PC-3 (cell line): ENCODE measurements around the gene DNMBP. TPM values are rescaled to one million over a fixed set of nuclear protein-coding genes. Genes with fewer than 3 reads are reported as not detected.

Experiments used
- ATAC-seq: fragments of 200-7000 bp; cut with Tn5 transposase; 2 replicates; pipeline ENCODE4 v1.9.1; 2020; ENCODE audit warnings: mild to moderate bottlenecking, moderate library complexity
- BruUV-seq: library from RNA; stranded (reverse); fragments of 400-500 nt; replicated peaks from 2 replicates; lab custom pipeline; 2021; lab: Mats Ljungman, UMichigan
- CTCF ChIA-PET: fragments of 300-600 bp; sonication (Branson Sonifier 250); formaldehyde crosslinking; loops from one replicate; lab custom pipeline; 2022; ENCODE audit warnings: antibody characterized with exemption; lab: Charles Lee
- POLR2A ChIA-PET: fragments of 300-600 bp; sonication (Branson Sonifier 250); formaldehyde crosslinking; loops from one replicate; lab custom pipeline; 2022; ENCODE audit warnings: antibody characterized with exemption; ENCODE audit not compliant: unreplicated experiment; lab: Charles Lee
- DNase-seq: peaks from one replicate; pipeline ENCODE4 v3.0.0-alpha.2; 2015
- H2AFZ ChIP-seq: fragments of 300-600 bp; sonication (generic); 2 replicates; pipeline ENCODE4 v1.6.0; 2016; ENCODE audit warnings: antibody characterized with exemption, low read length
- H3F3A ChIP-seq: fragments of 300-600 bp; sonication (generic); one replicate; pipeline ENCODE4 v1.6.0; 2017; ENCODE audit warnings: antibody characterized with exemption, low read length, control low read depth, mild to moderate bottlenecking; ENCODE audit not compliant: unreplicated experiment
- H3K27ac ChIP-seq: fragments of 300-600 bp; sonication (generic); 2 replicates; pipeline ENCODE4 v1.5.1; 2016; ENCODE audit warnings: mild to moderate bottlenecking, low read length
- H3K27me3 ChIP-seq: fragments of 300-600 bp; sonication (generic); 2 replicates; pipeline ENCODE4 v1.6.1; 2016; ENCODE audit warnings: low read length, mixed read lengths
- H3K36me3 ChIP-seq: fragments of 300-600 bp; sonication (generic); 2 replicates; pipeline ENCODE4 v1.6.1; 2016; ENCODE audit warnings: low read depth, mixed run types, low read length, mixed read lengths
- H3K4me1 ChIP-seq: fragments of 300-600 bp; sonication (generic); 2 replicates; pipeline ENCODE4 v1.5.1; 2016; ENCODE audit warnings: low read length; ENCODE audit not compliant: insufficient read depth
- H3K4me2 ChIP-seq: fragments of 300-600 bp; sonication (generic); 2 replicates; pipeline ENCODE4 v1.6.0; 2016; ENCODE audit warnings: low read length
- H3K4me3 ChIP-seq: fragments of 300-600 bp; sonication (generic); 2 replicates; pipeline ENCODE4 v1.5.1; 2016; ENCODE audit warnings: mild to moderate bottlenecking, low read length, mixed read lengths
- H3K79me2 ChIP-seq: fragments of 300-600 bp; sonication (generic); 2 replicates; pipeline ENCODE4 v1.6.1; 2017; ENCODE audit warnings: low read length, mixed read lengths
- H3K9ac ChIP-seq: fragments of 300-600 bp; sonication (generic); 2 replicates; pipeline ENCODE4 v1.6.0; 2016; ENCODE audit warnings: mild to moderate bottlenecking, low read length
- H3K9me2 ChIP-seq: fragments of 300-600 bp; sonication (generic); replicated peaks from 2 replicates; pipeline ENCODE4 v1.6.1; 2016; ENCODE audit warnings: mixed run types, low read length, mixed read lengths
- H3K9me3 ChIP-seq: fragments of 300-600 bp; sonication (generic); 2 replicates; pipeline ENCODE4 v1.6.1; 2016; ENCODE audit warnings: low read length, mixed read lengths
- H4K20me1 ChIP-seq: fragments of 300-600 bp; sonication (generic); 2 replicates; pipeline ENCODE4 v1.6.1; 2016; ENCODE audit warnings: low read length, mixed read lengths
- EZH2 ChIP-seq: fragments of 300-600 bp; sonication (generic); IDR thresholded peaks from one replicate; pipeline ENCODE4 v1.6.1; 2017; ENCODE audit warnings: antibody characterized with exemption, mild to moderate bottlenecking, low read length; ENCODE audit not compliant: unreplicated experiment
- EZH2phosphoT487 ChIP-seq: fragments of 300-600 bp; sonication (generic); IDR thresholded peaks from 2 replicates; pipeline ENCODE4 v1.6.1; 2018; ENCODE audit warnings: mild to moderate bottlenecking, antibody characterized with exemption, low read length, borderline replicate concordance
- intact Hi-C: fragments of 100-400 bp; cut with micrococcal nuclease; formaldehyde crosslinking; loops from 2 replicates; pipeline ENCODE4 v1.9.0; 2023
- total RNA-seq: library from RNA; depleted of rRNA; stranded (reverse); fragments of >200 nt; gene quantifications from 2 replicates; pipeline ENCODE4 v1.2.3, GENCODE V29; 2014
- TF ChIP-seq, protein P1 (sequence below): fragments of 300-600 bp; sonication (generic); conservative IDR thresholded peaks from 2 replicates; pipeline ENCODE4 v1.5.1; 2017; ENCODE audit warnings: antibody characterized with exemption, low read depth, mild to moderate bottlenecking, low read length

Gene DNMBP
- total RNA-seq, 1 experiment from 2014 or later = 6.2 TPM

DNA sequence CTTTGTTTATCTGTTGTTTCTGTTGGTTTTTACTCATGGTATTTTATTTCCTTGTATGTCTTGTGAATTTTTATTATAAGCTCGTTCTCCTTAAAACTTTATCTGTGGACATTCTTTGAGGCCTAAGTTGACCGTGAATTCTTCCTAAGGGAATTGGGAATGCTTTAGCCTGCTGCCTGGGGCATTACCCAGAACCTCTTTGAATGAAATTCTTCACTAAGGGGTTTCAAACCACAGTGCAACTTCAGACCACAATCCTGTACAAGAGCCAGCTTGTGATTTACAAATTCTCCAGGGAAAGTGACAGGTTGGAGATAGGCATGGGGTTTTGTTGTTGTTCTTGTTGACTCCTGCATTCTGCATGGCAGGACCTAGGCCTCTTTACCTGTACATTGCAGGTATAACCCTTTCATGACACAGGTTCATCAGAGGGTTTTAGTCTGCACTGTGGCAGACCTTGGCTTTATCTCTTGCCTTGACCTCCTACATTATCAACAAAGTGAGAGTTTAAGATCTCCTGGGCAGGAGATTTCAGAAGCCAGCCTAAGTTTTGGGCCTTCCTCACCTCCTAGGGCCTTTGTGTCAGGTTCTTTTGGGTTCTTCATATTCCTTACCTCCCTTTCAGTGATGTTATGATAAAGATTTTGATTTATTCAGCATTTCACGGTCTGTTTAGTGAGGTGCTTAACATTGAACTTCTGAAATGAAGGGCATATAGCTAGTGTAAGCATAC is 157.1 kb downstream of the DNMBP start:
- Histone ChIP-seq H3K27me3 (no peaks in the 10 kb centered on the region), H3K9ac (no peak overlapping the region), H2AFZ (no peak overlapping the region), H3K4me3 (no peak overlapping the region), H4K20me1 (no peaks in the 10 kb centered on the region), H3K4me1 (no peaks in the 10 kb centered on the region), H3K9me3 (no peaks in the 10 kb centered on the region), H3F3A (no peaks in the 10 kb centered on the region), H3K79me2 (no peaks in the 10 kb centered on the region), H3K27ac (no peak overlapping the region), H3K9me2 (no peaks in the 10 kb centered on the region), H3K4me2 (no peak overlapping the region), H3K36me3 (no peaks in the 10 kb centered on the region)
- TF ChIP-seq, protein P1, sequence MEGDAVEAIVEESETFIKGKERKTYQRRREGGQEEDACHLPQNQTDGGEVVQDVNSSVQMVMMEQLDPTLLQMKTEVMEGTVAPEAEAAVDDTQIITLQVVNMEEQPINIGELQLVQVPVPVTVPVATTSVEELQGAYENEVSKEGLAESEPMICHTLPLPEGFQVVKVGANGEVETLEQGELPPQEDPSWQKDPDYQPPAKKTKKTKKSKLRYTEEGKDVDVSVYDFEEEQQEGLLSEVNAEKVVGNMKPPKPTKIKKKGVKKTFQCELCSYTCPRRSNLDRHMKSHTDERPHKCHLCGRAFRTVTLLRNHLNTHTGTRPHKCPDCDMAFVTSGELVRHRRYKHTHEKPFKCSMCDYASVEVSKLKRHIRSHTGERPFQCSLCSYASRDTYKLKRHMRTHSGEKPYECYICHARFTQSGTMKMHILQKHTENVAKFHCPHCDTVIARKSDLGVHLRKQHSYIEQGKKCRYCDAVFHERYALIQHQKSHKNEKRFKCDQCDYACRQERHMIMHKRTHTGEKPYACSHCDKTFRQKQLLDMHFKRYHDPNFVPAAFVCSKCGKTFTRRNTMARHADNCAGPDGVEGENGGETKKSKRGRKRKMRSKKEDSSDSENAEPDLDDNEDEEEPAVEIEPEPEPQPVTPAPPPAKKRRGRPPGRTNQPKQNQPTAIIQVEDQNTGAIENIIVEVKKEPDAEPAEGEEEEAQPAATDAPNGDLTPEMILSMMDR = no peak
- TF ChIP-seq EZH2 (no peak), EZH2phosphoT487 (no peak)
- intact Hi-C loops = no loop called here
- POLR2A ChIA-PET = no interaction called here
- ATAC-seq (no peak), DNase-seq (no peak)
- CTCF ChIA-PET = no interaction called here
- no TSS peak for BruUV-seq

DNA sequence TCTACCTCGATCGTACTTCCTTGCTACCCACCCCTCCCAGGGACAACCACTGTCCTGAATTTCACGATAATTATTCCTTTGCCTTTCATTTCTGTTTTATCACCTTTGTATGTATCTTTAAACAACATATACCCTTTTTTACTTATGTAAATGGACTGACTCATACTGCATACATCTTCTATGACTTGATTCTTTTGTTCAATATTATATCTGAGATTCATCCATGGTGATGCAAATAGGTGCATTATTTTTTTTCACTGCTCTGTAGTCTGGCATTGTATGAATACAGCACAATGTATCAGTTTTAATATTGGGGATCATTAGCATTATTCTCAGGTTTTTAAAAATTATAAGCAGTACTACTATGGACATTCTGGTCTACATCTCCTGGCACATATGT is 157.9 kb downstream of the DNMBP start:
- ATAC-seq (peak; percentile 31; the same call in 1 of the 2 replicates), DNase-seq (no peak)
- no peaks in the 10 kb centered on the region for H3K27me3 ChIP-seq
- no peak overlapping the region for H2AFZ ChIP-seq
- H3K79me2 ChIP-seq = no peaks in the 10 kb centered on the region
- H3K9me3 ChIP-seq = no peaks in the 10 kb centered on the region
- BruUV-seq = no TSS peak
- intact Hi-C loops = no loop called here
- POLR2A ChIA-PET = no interaction called here
- no peak overlapping the region for H3K27ac ChIP-seq
- CTCF ChIA-PET = no interaction called here
- no peak overlapping the region for H3K4me2 ChIP-seq
- H3K4me3 ChIP-seq = no peak overlapping the region
- TF ChIP-seq, protein P1 = no peak
- TF ChIP-seq EZH2 (no peak), EZH2phosphoT487 (no peak)
- H3K9ac ChIP-seq = no peak overlapping the region
- no peaks in the 10 kb centered on the region for H3K36me3 ChIP-seq
- H3K9me2 ChIP-seq = no peaks in the 10 kb centered on the region
- no peaks in the 10 kb centered on the region for H3K4me1 ChIP-seq
- no peaks in the 10 kb centered on the region for H3F3A ChIP-seq
- H4K20me1 ChIP-seq = no peaks in the 10 kb centered on the region

DNA sequence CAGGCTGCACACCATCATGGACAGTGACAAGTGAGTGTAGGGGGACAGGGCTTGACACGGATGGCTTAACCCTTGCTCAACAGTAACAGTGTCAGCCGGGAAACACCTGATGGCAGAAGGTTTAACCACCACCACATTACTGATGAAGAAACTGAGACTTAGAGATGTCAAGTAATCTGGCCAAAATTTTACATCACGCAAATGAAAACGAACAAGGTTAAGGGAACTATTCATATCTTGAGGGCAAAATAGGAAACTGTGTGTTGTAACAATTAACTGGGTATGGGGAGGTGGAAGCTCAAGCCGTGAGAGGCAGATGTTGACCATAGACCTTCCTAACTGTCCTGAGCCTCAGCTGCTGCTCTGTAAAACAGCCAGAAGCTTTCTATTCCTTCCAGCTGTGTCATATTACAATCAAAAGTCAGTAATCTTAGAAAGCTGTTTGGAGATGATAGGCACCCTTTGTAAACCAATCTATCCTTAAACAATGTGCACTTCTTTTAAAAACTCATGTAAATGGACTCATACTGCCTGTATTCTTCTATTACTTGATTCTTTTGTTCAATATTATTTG is 158.9 kb downstream of the DNMBP start:
- no peaks in the 10 kb centered on the region for H3K27me3 ChIP-seq
- no TSS peak for BruUV-seq
- ATAC-seq = no peak
- ChIA-PET POLR2A (no interaction called here), CTCF (no interaction called here)
- intact Hi-C loops = no loop called here
- no peak overlapping the region for H3K9ac ChIP-seq
- no peak for DNase-seq
- H3K27ac ChIP-seq = no peak overlapping the region
- no peak overlapping the region for H3K4me2 ChIP-seq
- no peaks in the 10 kb centered on the region for H4K20me1 ChIP-seq
- no peaks in the 10 kb centered on the region; the same call in 1 of the 2 replicates for H3K4me1 ChIP-seq
- H3K79me2 ChIP-seq = no peaks in the 10 kb centered on the region
- no peak overlapping the region for H2AFZ ChIP-seq
- no peak overlapping the region for H3K4me3 ChIP-seq
- H3F3A ChIP-seq = no peaks in the 10 kb centered on the region
- TF ChIP-seq EZH2phosphoT487 (no peak), EZH2 (no peak)
- TF ChIP-seq, protein P1 = no peak
- H3K9me3 ChIP-seq = no peaks in the 10 kb centered on the region
- no peaks in the 10 kb centered on the region; the same call in 1 of the 2 replicates for H3K36me3 ChIP-seq
- no peaks in the 10 kb centered on the region for H3K9me2 ChIP-seq
